HEK293 (cell line): ENCODE measurements around the gene CRACR2A.

Experiments used
- CTCF ChIA-PET: fragments of 350-600 bp; formaldehyde crosslinking; extraction: SDS; loops from one replicate; lab custom pipeline; 2021; ENCODE audit warnings: antibody characterized with exemption; lab: Yijun Ruan, JAX
- POLR2A ChIA-PET: fragments of 300-600 bp; formaldehyde crosslinking; extraction: SDS; loops from one replicate; lab custom pipeline; 2020; ENCODE audit warnings: antibody characterized with exemption, inconsistent platforms; lab: Yijun Ruan, JAX
- H3K27ac ChIP-seq: fragments of 200-500 bp; sonication (Bioruptor generic); 2 replicates; pipeline ENCODE4 v1.5.1; 2014; ENCODE audit warnings: low read depth, low read length, control low read depth, inconsistent platforms; ENCODE audit errors: extremely low read depth
- H3K36me3 ChIP-seq, 2 experiments: fragments of 200-500 bp in 1 of 2; sonication (Bioruptor generic) in 1 of 2; 1 replicate in 1 of 2; 2 replicates in 1 of 2; pipeline ENCODE4 v1.5.1; 2014 to 2017; ENCODE audit warnings: inconsistent platforms in 2 of 2, low read length in 2 of 2; ENCODE audit not compliant: control insufficient read depth in 2 of 2, insufficient read depth in 1 of 2
- H3K4me1 ChIP-seq: fragments of 200-500 bp; sonication (Bioruptor generic); 2 replicates; pipeline ENCODE4 v1.5.1; 2014; ENCODE audit warnings: mild to moderate bottlenecking, low read length, inconsistent platforms; ENCODE audit not compliant: control insufficient read depth, insufficient read depth
- H3K4me3 ChIP-seq: 2 replicates; pipeline ENCODE4 v1.5.1; 2011; ENCODE audit warnings: low read depth, mild to moderate bottlenecking, control low read depth, low read length, moderate library complexity
- H3K9me3 ChIP-seq: fragments of 200-500 bp; sonication (Bioruptor generic); 2 replicates; pipeline ENCODE4 v1.5.1; 2014; ENCODE audit warnings: low read depth, low read length, inconsistent platforms; ENCODE audit not compliant: control insufficient read depth, insufficient read depth
- EGR2 ChIP-seq: fragments of 450-650 bp; formaldehyde crosslinking; IDR thresholded peaks from 2 replicates; pipeline ENCODE4 v1.5.1; 2016; ENCODE audit warnings: low read depth, missing biosample characterization, missing genetic modification characterization
- KLF1 ChIP-seq: fragments of 450-650 bp; formaldehyde crosslinking; IDR thresholded peaks from 2 replicates; pipeline ENCODE4 v1.5.1; 2016; ENCODE audit warnings: missing biosample characterization, missing genetic modification characterization
- KLF8 ChIP-seq: fragments of 450-650 bp; formaldehyde crosslinking; IDR thresholded peaks from 2 replicates; pipeline ENCODE4 v1.5.1; 2016; ENCODE audit warnings: missing biosample characterization, missing genetic modification characterization
- ZFP37 ChIP-seq: fragments of 450-650 bp; formaldehyde crosslinking; IDR thresholded peaks from 2 replicates; pipeline ENCODE4 v1.5.1; 2016; ENCODE audit warnings: missing biosample characterization, missing genetic modification characterization
- ZFP41 ChIP-seq: fragments of 450-650 bp; formaldehyde crosslinking; IDR thresholded peaks from 2 replicates; pipeline ENCODE4 v1.5.1; 2016; ENCODE audit warnings: missing biosample characterization, missing genetic modification characterization, borderline replicate concordance
- ZNF2 ChIP-seq: fragments of 450-650 bp; formaldehyde crosslinking; IDR thresholded peaks from 2 replicates; pipeline ENCODE4 v1.5.1; 2016; ENCODE audit warnings: missing biosample characterization, missing genetic modification characterization
- ZNF24 ChIP-seq: fragments of 450-650 bp; formaldehyde crosslinking; IDR thresholded peaks from 2 replicates; pipeline ENCODE4 v1.5.1; 2016; ENCODE audit warnings: missing biosample characterization, missing genetic modification characterization
- ZNF324 ChIP-seq: fragments of 450-650 bp; formaldehyde crosslinking; IDR thresholded peaks from 2 replicates; pipeline ENCODE4 v1.5.1; 2016; ENCODE audit warnings: missing biosample characterization, missing genetic modification characterization
- ZNF335 ChIP-seq: fragments of 450-650 bp; formaldehyde crosslinking; conservative IDR thresholded peaks from 2 replicates; pipeline ENCODE4 v1.5.1; 2016; ENCODE audit warnings: missing biosample characterization, missing genetic modification characterization
- ZNF426 ChIP-seq: fragments of 450-650 bp; formaldehyde crosslinking; IDR thresholded peaks from 2 replicates; pipeline ENCODE4 v1.5.1; 2017; ENCODE audit warnings: missing biosample characterization, missing genetic modification characterization, mild to moderate bottlenecking, inconsistent platforms, moderate library complexity
- ZNF530 ChIP-seq: fragments of 450-650 bp; formaldehyde crosslinking; IDR thresholded peaks from 2 replicates; pipeline ENCODE4 v1.5.1; 2016; ENCODE audit warnings: low read depth, missing biosample characterization, missing genetic modification characterization
- ZNF544 ChIP-seq: fragments of 450-650 bp; formaldehyde crosslinking; IDR thresholded peaks from 2 replicates; pipeline ENCODE4 v1.5.0; 2017; ENCODE audit warnings: missing biosample characterization, missing genetic modification characterization
- ZNF624 ChIP-seq: fragments of 450-650 bp; formaldehyde crosslinking; IDR thresholded peaks from 2 replicates; pipeline ENCODE4 v1.5.1; 2017; ENCODE audit warnings: missing biosample characterization, missing genetic modification characterization
- ZNF677 ChIP-seq: fragments of 450-650 bp; IDR thresholded peaks from 2 replicates; pipeline ENCODE4 v1.5.0; 2018; ENCODE audit warnings: missing biosample characterization, mild to moderate bottlenecking, missing genetic modification characterization, moderate library complexity
- ZNF792 ChIP-seq: fragments of 450-650 bp; formaldehyde crosslinking; IDR thresholded peaks from 2 replicates; pipeline ENCODE4 v1.5.1; 2016; ENCODE audit warnings: missing biosample characterization, missing genetic modification characterization
- ZSCAN16 ChIP-seq: fragments of 450-650 bp; formaldehyde crosslinking; IDR thresholded peaks from 2 replicates; pipeline ENCODE4 v1.5.1; 2016; ENCODE audit warnings: missing biosample characterization, missing genetic modification characterization
- ZSCAN23 ChIP-seq: fragments of 450-650 bp; formaldehyde crosslinking; IDR thresholded peaks from 2 replicates; pipeline ENCODE4 v1.5.1; 2016; ENCODE audit warnings: missing biosample characterization, missing genetic modification characterization
- TF ChIP-seq, protein P1 (sequence below): fragments of 450-650 bp; formaldehyde crosslinking; IDR thresholded peaks from 2 replicates; pipeline ENCODE4 v1.5.1; 2016; ENCODE audit warnings: missing biosample characterization, missing genetic modification characterization
- TF ChIP-seq, protein P2 (sequence below): fragments of 450-650 bp; formaldehyde crosslinking; optimal IDR thresholded peaks from 2 replicates; pipeline ENCODE3; 2016; ENCODE audit warnings: missing biosample characterization, mild to moderate bottlenecking, missing genetic modification characterization
- TF ChIP-seq, protein P3 (sequence below): fragments of 450-650 bp; formaldehyde crosslinking; IDR thresholded peaks from 2 replicates; pipeline ENCODE4 v1.5.1; 2016; ENCODE audit warnings: missing biosample characterization, missing genetic modification characterization, borderline replicate concordance
- TF ChIP-seq, protein P4 (sequence below): fragments of 450-650 bp; formaldehyde crosslinking; IDR thresholded peaks from 2 replicates; pipeline ENCODE4 v1.5.1; 2016; ENCODE audit warnings: missing biosample characterization, missing genetic modification characterization
- TF ChIP-seq, protein P5 (sequence below): fragments of 450-650 bp; formaldehyde crosslinking; IDR thresholded peaks from 2 replicates; pipeline ENCODE4 v1.5.1; 2016; ENCODE audit warnings: missing biosample characterization, missing genetic modification characterization

The CRACR2A gene

DNA sequence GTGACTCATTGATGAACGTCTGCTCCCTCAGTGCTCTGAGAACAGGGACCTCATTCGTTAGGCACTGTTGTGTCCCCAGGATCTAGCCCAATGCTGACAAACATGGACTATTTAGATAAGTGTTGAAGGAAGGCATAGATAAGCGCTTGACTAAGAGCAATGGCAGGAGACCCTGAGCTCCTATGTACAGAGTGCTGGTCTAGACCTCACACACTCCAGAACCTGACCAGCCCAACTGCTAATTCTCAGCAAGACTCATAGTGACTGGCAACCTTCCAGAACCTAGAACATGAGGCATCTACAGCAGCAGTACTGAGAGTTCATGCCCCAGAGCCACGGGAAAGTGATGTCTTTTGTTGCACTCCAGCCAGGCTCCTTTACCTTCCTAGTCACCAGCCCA, 69.2 kb downstream of the CRACR2A start:
- TF ChIP-seq, protein P1, sequence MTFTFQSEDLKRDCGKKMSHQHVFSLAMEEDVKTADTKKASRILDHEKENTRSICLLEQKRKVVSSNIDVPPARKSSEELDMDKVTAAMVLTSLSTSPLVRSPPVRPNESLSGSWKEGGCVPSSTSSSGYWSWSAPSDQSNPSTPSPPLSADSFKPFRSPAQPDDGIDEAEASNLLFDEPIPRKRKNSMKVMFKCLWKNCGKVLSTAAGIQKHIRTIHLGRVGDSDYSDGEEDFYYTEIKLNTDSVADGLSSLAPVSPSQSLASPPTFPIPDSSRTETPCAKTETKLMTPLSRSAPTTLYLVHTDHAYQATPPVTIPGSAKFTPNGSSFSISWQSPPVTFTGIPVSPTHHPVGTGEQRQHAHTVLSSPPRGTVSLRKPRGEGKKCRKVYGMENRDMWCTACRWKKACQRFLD (tag by site-specific recombination) = no peak
- TF ChIP-seq ZFP41 = no peak
- no peak for TF ChIP-seq ZSCAN16 (tag by site-specific recombination)
- no peak for TF ChIP-seq KLF1 (tag by site-specific recombination)
- TF ChIP-seq ZNF335 (tag by site-specific recombination) = no peak
- TF ChIP-seq ZNF792 (tag by site-specific recombination) = no peak
- no peak for TF ChIP-seq ZSCAN23 (tag by site-specific recombination)
- TF ChIP-seq, protein P2, sequence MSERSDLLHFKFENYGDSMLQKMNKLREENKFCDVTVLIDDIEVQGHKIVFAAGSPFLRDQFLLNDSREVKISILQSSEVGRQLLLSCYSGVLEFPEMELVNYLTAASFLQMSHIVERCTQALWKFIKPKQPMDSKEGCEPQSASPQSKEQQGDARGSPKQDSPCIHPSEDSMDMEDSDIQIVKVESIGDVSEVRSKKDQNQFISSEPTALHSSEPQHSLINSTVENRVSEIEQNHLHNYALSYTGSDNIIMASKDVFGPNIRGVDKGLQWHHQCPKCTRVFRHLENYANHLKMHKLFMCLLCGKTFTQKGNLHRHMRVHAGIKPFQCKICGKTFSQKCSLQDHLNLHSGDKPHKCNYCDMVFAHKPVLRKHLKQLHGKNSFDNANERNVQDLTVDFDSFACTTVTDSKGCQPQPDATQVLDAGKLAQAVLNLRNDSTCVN (tag by site-specific recombination) = no peak
- Histone ChIP-seq H3K27ac (no peak overlapping the region), H3K4me3 (no peak overlapping the region), H3K4me1 (no peaks in the 10 kb centered on the region), H3K36me3 (peaks cover 0 to 3% of the 10 kb centered on the region in 2 experiments; a peak in 1 of 3 replicates), H3K9me3 (no peaks in the 10 kb centered on the region)
- POLR2A ChIA-PET = no interaction called here
- CTCF ChIA-PET = interaction anchor here (0.6 kb wide), 1 partner anchor 1965 kb away, joined by 3 read pairs; no protein-coding TSS in a partner anchor

DNA sequence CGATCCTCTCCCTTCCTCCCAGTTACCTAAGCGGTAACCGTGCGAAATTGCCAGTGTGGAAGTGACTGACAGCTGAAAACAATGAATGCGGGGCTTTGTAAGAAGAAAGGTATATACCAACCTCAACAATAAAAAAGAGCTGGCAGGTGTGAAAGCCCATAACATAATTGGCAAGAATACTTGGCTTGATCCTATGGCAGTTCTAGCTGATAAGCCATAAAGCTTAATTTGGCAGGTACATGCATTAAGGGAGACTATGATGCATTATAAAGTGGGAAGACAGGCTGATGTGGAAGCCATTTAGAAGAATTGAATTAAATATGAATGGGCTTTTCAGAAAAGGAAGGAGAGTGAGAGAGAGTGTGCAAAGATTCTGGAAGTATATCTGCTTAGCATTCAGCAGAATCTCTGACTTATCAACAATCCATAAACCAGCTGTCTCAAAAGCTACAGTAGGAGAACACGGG, 71.3 kb downstream of the CRACR2A start:
- Histone ChIP-seq H3K9me3 (no peaks in the 10 kb centered on the region), H3K4me3 (no peak overlapping the region), H3K36me3 (peaks cover 0 to 3% of the 10 kb centered on the region in 2 experiments; a peak in 1 of 3 replicates), H3K4me1 (no peaks in the 10 kb centered on the region), H3K27ac (no peak overlapping the region)
- TF ChIP-seq ZNF624 (tag by site-specific recombination) (no peak), ZFP37 (tag by site-specific recombination) (no peak), ZNF2 (tag by site-specific recombination) (no peak), ZSCAN23 (tag by site-specific recombination) (no peak), ZNF426 (no peak), EGR2 (tag by site-specific recombination) (no peak), ZNF677 (tag by site-specific recombination) (no peak), ZNF544 (no peak), KLF8 (tag by site-specific recombination) (no peak), ZNF324 (no peak), ZNF530 (no peak), ZNF24 (tag by site-specific recombination) (no peak)
- TF ChIP-seq, protein P3, sequence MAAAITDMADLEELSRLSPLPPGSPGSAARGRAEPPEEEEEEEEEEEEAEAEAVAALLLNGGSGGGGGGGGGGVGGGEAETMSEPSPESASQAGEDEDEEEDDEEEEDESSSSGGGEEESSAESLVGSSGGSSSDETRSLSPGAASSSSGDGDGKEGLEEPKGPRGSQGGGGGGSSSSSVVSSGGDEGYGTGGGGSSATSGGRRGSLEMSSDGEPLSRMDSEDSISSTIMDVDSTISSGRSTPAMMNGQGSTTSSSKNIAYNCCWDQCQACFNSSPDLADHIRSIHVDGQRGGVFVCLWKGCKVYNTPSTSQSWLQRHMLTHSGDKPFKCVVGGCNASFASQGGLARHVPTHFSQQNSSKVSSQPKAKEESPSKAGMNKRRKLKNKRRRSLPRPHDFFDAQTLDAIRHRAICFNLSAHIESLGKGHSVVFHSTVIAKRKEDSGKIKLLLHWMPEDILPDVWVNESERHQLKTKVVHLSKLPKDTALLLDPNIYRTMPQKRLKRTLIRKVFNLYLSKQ (tag by site-specific recombination) = no peak
- TF ChIP-seq, protein P4, sequence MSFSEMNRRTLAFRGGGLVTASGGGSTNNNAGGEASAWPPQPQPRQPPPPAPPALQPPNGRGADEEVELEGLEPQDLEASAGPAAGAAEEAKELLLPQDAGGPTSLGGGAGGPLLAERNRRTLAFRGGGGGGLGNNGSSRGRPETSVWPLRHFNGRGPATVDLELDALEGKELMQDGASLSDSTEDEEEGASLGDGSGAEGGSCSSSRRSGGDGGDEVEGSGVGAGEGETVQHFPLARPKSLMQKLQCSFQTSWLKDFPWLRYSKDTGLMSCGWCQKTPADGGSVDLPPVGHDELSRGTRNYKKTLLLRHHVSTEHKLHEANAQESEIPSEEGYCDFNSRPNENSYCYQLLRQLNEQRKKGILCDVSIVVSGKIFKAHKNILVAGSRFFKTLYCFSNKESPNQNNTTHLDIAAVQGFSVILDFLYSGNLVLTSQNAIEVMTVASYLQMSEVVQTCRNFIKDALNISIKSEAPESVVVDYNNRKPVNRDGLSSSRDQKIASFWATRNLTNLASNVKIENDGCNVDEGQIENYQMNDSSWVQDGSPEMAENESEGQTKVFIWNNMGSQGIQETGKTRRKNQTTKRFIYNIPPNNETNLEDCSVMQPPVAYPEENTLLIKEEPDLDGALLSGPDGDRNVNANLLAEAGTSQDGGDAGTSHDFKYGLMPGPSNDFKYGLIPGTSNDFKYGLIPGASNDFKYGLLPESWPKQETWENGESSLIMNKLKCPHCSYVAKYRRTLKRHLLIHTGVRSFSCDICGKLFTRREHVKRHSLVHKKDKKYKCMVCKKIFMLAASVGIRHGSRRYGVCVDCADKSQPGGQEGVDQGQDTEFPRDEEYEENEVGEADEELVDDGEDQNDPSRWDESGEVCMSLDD (tag by site-specific recombination) = no peak
- TF ChIP-seq, protein P5, sequence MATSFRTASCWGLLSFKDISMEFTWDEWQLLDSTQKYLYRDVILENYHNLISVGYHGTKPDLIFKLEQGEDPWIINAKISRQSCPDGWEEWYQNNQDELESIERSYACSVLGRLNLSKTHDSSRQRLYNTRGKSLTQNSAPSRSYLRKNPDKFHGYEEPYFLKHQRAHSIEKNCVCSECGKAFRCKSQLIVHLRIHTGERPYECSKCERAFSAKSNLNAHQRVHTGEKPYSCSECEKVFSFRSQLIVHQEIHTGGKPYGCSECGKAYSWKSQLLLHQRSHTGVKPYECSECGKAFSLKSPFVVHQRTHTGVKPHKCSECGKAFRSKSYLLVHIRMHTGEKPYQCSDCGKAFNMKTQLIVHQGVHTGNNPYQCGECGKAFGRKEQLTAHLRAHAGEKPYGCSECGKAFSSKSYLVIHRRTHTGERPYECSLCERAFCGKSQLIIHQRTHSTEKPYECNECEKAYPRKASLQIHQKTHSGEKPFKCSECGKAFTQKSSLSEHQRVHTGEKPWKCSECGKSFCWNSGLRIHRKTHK (tag by site-specific recombination) = no peak
- CTCF ChIA-PET = interaction anchor here (0.5 to 3.1 kb wide), 7 partner anchors 20 to 382 kb away, joined by 3 to 25 read pairs (median 3); partner anchors contain the start of gene PRMT8
- POLR2A ChIA-PET = no interaction called here
